NCI-H1436 treated with DMSO at 0.1 percent for 48 hours (cell line): ENCODE measurements around the gene CYP8B1.

Experiments
- DNase-seq: peaks from one replicate; lab custom pipeline; 2025; lab: John Stamatoyannopoulos, UW

Gene CYP8B1, protein sequence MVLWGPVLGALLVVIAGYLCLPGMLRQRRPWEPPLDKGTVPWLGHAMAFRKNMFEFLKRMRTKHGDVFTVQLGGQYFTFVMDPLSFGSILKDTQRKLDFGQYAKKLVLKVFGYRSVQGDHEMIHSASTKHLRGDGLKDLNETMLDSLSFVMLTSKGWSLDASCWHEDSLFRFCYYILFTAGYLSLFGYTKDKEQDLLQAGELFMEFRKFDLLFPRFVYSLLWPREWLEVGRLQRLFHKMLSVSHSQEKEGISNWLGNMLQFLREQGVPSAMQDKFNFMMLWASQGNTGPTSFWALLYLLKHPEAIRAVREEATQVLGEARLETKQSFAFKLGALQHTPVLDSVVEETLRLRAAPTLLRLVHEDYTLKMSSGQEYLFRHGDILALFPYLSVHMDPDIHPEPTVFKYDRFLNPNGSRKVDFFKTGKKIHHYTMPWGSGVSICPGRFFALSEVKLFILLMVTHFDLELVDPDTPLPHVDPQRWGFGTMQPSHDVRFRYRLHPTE

DNA sequence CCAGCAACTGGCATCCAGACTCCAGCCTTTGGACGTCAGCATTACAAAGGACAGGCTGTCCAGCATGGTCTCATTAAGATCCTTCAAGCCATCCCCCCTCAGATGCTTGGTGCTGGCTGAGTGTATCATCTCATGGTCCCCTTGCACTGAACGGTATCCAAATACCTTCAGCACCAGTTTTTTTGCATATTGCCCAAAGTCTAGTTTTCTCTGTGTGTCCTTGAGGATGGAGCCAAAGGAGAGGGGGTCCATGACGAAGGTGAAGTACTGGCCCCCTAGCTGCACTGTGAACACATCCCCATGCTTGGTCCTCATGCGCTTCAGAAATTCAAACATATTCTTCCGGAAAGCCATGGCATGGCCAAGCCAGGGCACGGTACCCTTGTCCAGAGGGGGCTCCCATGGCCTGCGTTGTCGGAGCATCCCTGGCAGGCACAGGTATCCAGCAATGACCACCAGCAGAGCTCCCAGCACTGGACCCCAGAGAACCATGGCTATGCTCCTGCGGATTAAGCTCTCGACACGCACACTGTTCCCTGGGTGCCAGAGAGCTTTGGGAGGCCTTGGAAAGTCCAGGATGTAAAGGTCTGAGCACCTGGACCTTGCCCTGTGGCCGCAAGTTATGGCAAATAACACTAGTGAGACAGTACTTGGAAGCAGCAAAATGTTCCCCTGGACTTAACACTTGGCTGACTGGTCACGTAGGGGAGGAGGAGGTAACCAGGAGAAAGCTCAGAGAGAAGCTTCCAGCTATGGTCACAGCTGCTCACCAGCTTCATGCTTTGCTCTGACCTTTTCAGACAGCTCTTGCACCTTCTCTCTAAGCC is at the start of gene CYP8B1:
Gene CYP8B1, minus strand, starts transcription at position 555 of the 827 bp plus-strand sequence. Its CDS starts 63 bp downstream, at position 492.
- DNase-seq = no peak

DNA sequence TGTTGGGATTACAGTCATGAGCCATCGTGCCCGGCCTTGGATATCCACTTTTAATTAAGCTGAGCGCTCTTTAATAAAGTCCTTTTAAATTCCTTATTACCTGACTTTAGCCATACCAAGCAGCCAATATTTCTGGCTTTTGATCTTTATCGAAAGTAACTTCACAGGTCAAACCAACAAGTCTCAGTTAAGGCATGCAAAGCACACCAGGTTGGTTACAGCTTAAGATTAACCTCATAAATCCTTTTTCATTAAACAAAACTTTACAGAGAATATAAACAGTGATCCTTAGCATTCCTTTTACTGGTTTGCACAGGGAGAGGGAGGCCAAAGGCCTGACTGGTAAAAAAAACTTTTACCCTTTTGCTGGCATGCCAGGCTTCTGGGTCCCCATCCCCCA is 47.9 kb upstream of the CYP8B1 start:
- no peak for DNase-seq

DNA sequence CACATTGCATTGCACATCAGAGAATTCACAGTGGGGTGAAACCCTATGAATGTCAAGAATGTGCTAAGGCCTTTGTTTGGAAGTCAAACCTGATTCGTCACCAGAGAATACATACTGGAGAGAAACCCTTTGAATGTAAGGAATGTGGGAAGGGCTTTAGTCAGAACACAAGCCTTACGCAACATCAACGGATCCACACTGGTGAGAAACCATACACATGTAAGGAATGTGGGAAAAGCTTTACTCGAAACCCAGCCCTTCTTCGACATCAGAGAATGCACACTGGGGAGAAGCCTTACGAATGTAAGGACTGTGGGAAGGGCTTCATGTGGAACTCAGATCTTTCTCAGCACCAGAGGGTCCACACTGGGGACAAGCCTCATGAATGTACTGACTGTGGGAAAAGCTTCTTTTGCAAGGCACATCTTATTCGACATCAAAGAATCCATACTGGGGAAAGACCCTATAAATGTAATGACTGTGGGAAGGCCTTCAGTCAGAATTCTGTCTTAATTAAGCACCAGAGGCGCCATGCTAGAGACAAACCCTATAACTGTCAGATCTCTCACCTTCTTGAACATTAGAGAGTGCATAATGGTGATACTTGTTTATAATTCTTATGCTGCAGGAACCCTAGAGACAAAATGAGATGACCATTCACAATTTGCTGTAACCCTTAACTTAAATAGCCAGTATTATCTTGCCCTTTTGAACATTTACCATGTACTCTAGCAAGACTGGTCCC is 39.3 kb upstream of the CYP8B1 start:
- no peak for DNase-seq

DNA sequence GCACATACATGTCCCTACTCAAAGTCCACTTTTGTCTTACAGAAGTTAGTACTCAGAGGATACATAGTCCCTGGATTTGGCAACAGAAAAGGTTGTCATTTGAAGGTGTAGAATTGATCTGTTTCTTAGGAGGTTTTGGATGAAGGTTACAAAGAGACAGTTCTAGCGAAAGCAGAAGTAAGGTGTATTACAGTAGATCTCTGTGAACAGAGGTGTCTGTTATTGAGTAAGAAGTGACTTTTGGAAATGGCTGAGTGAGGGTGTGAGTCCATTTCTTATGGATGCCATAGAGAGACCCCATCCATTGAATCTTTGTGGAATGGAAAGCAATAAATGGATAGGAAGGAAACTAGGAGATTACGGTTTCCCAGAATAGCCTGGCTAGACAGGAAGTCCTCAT is 35.9 kb upstream of the CYP8B1 start:
- DNase-seq = no peak

DNA sequence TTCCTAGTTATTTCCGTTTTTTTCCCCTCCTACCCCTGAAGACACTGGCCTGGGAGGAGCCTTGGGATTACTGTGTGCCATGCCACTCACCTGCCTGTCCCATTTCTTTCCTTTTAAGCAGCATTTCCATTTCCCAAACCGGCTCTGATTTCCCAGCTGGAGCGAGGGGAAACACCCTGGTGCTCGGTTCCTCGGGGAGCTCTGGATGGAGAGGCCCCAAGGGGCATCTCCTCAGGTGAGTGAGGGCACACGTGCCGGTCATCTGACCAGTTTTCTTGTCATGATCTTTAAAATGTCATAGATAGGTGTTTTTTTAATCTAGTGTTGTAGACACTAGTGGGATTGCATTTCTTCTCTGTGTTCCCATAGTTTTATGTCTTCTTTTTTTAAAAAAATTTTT is 33.0 kb upstream of the CYP8B1 start:
- DNase-seq = no peak

DNA sequence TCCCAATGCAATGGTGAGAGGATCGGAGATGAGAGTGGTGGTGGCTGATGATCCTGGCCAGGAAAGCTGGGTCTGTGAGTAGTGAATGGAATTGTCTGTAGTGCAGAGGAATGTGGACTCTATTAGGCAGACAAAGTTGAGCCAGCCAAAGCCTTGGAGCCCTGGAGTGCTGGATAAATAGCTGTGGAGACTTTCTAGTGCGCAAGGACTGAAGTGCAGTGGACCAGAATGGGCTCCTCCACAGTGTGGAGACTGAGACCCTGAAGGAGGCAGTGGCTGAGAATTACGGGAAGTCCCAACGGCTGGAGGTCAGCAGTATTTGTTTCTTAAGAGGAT is 31.1 kb upstream of the CYP8B1 start:
- no peak for DNase-seq

DNA sequence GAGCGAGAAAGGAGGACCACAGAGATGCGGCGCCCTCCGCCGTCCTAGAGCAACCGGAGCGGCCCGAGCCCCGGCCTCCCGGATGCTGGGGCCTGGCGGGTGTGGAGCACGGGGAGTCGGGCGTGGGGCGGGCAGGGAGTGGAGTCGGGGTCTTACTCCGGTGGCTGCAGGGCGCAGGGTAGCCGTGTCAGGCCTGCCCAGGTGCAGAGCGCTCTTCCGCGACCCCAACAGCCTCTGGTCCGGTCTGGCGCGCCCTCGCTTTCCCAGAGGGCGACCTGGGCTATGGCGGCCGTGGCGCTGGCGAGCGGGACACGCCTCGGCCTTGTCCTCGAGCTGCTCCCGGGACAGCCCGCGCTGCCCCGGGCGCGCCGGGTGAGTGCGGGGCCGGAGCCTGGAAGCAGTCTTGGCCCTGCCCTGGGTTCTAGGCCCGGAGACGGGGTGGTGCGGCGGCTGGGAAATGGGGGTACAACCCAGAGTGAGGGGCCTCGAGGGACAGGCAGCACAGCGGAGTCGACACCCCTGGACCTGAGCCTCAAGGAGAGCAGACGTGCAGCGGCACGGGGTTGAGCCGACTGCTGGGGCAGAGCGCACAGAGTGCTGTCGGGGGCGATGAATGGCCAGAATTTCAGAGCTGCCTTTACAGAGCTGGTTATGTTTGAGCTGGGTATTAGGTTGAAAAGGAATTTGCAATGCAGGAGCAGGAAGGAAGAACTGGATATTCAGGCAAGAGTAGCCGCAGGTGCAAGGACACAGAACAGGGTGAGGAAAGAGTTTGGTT is 30.6 kb upstream of the CYP8B1 start, which contains the start of gene ZNF662:
Gene ZNF662, plus strand, starts transcription at position 73 of the 778 bp plus-strand sequence. CDS start 1,973 bp downstream, outside the sequence.
- no peak for DNase-seq

DNA sequence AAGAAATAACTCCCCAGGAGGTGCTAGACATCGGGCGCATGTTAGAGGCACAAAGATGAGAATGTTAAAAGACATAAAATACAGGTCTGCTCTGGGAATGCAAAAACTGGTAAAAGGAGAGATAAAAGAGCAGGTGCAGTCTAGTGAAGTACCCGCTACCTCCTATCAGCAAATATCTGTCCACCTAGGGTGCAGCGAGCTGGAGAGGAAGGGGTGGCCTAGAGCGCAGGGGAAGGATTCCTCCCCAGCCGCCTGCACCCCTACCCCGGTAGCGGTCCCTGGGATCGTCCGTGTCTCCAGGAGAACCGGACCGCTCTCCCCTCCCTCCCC is 30.0 kb upstream of the CYP8B1 start:
- no peak for DNase-seq

DNA sequence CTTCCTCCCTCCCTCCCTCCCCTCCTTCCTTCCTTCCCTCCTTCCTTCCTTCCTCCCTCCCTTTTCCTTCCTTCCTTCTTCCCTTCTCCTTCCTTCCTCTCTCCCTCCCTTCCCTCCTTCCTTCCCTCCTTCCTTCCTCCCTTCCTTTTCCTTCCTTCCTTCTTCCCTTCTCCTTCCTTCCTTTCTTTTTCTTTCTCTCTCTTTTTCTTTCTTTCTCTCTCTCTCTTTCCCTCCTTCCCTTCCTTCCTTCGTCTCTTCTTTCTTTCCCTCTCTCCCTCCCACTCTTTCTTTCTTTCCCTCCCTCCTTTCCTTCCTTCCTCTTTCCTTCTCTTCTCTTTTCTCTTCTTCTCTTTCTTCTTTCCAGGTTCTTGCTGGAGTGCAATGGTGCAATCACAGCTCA is 28.4 kb upstream of the CYP8B1 start:
- DNase-seq = no peak

DNA sequence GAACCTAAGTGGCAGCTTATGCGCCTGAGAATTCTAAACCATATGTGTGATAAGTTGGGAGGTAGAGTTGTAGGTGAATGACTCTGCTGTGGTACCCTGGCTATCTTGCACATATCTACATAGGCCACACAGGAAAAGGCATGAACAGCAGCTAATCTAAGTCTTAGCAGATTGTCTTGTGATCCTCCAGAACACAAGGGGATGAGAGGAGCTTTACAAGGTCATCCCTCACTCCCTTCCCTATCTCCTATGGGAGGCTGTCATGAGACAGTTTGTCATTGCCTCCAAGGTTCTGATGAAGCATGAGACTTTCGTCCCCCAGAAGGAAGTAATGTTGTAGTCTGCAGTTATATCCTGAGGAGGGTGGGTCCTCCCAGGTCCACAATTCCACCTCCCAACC is 26.6 kb upstream of the CYP8B1 start:
- no peak for DNase-seq

DNA sequence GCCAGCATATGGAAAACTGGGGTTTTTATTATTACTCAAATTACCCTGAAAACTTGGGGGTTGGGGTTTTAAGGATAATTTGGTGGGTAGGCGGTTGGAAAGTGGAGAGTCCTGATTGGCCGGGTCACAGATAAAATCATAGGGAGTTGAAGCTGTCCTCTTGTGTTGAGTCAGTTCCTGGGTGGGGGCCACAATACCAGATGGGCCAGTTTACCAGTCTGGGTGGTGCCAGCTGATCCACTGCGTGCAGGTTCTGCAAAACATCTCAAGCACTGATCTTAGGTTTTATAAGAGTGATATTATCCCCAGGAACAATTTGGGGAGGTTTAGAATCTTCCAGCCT is 25.4 kb upstream of the CYP8B1 start:
- DNase-seq = no peak

DNA sequence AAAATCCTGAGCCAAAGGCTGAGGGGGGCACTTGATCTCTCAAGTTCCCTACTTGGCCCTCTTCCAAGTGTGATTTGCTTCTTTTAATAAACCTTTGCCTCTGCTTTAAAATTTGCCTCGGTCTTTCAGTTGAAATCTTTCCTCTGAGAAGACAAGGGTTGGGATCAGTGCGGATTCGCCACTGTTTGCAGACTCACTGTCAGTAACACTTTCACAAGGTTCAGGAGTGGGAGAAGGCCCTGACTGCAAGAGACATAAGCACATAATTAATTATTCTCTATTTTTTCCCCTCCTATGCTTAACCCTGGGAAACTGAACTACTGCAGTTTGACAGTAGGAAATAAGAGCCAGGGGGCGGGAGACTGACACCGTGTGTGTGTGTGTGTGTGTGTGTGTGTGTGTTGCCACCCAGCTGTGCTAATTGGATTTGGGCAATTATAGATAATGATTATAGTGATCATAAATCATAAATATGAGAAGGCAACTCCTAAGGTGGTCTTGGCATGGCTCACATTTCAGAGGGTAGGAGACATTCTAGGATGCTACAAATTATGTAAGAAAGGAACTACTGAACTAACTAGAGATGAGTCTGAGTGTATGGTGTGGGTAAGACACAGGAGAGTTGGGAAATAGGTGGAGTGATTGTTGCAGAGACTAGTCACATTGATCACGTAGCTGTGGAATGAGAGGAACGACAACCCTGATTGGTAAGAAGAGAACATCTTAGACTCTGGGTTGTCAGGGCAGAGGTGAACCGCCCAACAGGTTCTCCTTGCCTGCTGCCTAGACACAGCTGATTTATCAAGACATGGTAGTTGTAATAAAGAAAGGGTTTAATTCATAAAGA is 24.8 kb upstream of the CYP8B1 start:
- no peak for DNase-seq

DNA sequence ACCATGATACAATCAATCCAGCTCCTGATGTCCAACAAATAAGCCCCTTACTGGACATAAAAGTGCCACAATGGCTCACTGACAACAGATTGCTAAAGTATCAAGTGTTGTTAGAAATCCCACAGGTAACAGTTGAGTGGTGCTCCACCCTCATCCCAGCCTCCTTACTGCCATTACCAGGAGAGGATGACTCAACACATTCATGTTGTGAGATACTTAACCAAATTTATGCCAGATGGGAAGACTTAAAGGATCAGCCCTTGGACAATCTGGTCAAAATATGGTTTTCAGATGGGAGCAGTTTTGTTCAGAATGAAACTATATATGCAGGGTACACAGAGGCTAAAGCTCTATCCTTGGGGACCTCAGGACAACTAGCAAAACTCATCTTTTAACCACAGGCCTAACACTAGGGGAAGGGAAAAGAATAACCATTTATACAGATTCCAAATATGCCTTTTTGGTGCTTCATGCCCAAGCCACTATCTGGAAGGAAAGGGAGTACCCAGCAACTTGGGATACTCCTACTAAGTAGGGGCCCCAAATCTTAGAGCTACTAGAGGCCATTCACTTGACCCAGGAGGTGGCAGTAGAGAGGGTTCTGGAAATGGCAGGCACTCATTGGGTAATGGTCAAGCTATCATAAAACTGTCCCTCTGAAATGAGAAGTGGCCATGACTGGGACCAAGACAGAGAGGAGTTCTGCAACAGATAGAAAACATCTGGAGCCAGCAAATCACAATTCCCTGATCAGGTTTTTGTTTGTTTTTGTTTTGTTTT is 23.4 kb upstream of the CYP8B1 start:
- no peak for DNase-seq

DNA sequence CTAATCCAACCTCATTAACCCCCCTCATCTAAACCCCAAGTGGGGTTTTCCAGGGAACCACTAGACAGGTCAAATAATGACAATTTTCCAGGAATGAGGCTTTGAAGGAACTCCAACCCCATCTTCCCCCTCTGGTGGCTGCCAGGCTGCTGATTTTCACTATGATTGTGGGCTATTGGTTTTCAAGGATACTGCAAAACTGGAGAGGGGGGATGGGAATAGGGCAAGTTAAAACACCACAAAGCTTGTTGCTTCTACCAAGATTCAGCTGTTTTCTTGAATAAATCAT is 19.8 kb upstream of the CYP8B1 start:
- no peak for DNase-seq

DNA sequence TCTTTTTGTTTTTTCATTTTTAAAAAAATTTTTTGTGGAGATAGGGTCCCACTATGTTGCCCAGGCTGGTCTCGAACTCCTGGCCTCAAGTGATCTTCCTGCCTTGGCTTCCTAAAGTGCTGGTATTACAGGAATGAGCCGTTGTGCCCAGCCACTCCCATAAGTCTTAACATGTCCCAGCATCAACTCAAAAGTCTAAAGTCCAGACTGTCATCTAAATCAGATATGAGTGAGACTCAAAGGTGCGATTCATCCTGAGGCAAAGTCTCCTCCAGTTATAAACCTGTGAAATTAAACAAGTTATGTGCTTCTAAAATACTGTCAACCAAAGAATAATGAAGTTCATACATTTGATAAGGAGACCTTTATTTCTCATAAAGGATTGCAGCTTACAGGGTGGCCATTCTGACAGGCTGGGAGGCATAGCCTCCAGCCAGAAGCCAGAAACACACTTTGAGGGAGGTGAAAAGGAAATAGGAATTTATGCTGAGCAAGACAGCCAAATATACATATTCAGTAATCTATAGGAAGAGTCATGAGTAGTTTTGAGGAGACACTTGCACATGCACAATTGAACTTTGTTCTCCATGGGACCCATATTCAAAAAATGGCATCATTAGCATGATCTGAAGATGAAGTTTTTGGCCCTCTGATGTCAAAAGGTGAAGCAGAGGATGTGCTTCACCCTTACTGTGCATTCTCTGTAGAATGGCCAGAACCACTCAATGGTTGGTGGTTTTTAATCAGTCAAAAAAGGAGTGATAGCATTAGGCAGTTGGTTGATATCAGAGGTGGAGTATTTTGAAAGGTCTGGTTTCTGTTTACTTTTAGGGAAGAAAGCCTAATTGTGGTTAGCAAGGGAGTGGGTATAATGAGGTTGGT is 19.3 kb upstream of the CYP8B1 start:
- no peak for DNase-seq

DNA sequence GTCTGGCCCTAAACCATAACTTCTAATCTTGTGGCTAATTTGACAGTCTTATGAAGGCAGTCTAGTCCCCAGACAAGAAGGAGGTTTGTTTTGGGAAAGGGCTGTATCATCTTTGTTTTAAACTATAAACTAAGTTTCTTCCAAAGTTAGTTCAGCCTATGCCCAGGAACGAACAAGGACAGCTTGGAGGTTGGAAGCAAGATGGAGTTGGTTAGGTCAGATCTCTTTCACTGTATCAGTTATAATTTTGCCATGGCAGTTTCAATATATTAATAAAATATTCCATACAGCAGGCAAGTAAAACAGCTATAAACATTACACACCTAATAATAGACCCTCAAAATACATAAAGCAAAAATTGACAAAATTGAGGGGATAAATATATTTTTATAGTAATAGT is 17.1 kb upstream of the CYP8B1 start:
- no peak for DNase-seq

DNA sequence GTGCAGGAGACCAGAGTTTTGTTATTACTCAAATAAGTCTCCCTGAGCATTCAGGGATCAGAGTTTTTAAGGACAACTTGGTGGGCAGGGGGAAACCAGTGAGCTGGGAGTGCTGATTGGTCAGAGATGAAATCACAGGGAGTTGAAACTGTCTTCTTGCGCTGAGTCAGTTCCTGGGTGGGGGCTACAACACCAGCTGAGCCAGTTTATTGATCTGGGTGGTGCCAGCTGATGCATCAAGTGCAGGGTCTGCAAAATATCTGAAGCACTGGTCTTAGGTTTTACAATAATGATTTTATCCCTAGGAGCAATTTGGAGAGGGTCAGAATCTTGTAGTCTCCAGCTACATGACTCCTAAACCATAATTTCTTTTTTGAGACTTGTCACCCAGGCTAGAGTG is 16.5 kb upstream of the CYP8B1 start:
- DNase-seq = no peak

DNA sequence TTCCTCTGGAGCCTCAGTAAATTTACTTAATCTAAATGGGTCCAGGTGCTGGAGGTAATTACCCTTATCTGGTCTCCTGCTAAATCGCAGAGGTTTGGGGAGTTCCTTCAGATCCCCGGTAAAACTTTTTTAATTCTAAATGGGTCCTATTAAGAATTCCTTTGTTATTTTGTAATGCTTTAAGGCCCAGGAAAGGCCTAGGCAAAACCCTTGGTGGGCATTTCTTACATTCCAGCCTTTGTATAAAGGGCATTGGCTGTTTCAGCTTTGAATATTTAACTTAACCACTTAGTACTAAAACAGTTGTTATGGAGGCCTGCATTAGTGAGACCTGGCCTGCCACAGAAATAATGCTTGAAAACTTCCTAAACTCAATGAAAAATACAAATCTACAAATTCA is 15.4 kb upstream of the CYP8B1 start:
- no peak for DNase-seq

DNA sequence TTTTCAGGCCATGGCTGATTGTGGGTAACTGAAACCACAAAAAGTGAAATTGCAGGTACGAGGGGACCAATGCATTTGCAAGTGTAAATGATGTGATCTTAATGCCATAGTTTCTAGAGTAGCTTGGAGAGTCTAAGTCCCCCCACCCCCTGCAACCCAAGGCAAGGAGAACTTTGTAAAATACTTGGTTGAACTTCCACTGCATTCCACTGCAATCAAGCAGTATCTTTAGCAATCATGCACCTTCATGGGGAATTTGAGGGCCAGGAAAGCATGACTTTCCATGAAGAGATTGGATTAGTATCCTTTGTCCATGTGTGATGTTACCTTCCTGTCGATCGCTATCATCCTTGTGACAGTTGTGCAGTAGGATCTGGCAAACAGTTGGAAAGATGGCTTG is 11.4 kb upstream of the CYP8B1 start:
- DNase-seq = no peak
